Activated B cell treated with CpG ODN at 0.5 μM for 24 hours (primary cell): ENCODE results near the gene CACNG3. TPM values are rescaled to one million over a fixed set of nuclear protein-coding genes. Genes with fewer than 3 reads are reported as not detected.

Experiments
- ATAC-seq: fragments of 200-7000 bp; cut with Tn5 transposase; one replicate; pipeline ENCODE4 v1.10.0; 2021; ENCODE audit warnings: low read depth, mild to moderate bottlenecking, moderate library complexity
- CTCF ChIA-PET: fragments of 350-600 bp; sonication (Branson Sonifier 250); formaldehyde crosslinking; loops from one replicate; lab custom pipeline; 2021; ENCODE audit warnings: antibody characterized with exemption; lab: Charles Lee
- POLR2A ChIA-PET: fragments of 350-600 bp; sonication (Branson Sonifier 250); formaldehyde crosslinking; loops from one replicate; lab custom pipeline; 2021; ENCODE audit warnings: antibody characterized with exemption; lab: Charles Lee
- DNase-seq: peaks from one replicate; pipeline ENCODE4 v3.0.0; 2022
- H3K27ac Mint-ChIP-seq: one replicate; pipeline ENCODE4 v1.8.0; 2020; ENCODE audit warnings: mixed read lengths
- H3K27me3 Mint-ChIP-seq: one replicate; pipeline ENCODE4 v1.8.0; 2021; ENCODE audit warnings: mixed read lengths
- H3K36me3 Mint-ChIP-seq: one replicate; pipeline ENCODE4 v1.8.0; 2021; ENCODE audit warnings: low read depth, mixed read lengths
- H3K4me1 Mint-ChIP-seq: one replicate; pipeline ENCODE4 v1.8.0; 2021; ENCODE audit warnings: mixed read lengths
- H3K4me3 Mint-ChIP-seq: one replicate; pipeline ENCODE4 v1.8.0; 2020; ENCODE audit warnings: mild to moderate bottlenecking, mixed read lengths
- H3K9me3 Mint-ChIP-seq: one replicate; pipeline ENCODE4 v1.8.0; 2020; ENCODE audit warnings: mixed read lengths
- CTCF ChIP-seq: fragments of 200-600 bp; IDR thresholded peaks from one replicate; pipeline ENCODE4 v1.8.0; 2022; ENCODE audit warnings: antibody characterized with exemption, mild to moderate bottlenecking
- intact Hi-C: fragments of 100-400 bp; cut with micrococcal nuclease; formaldehyde crosslinking; loops from one replicate; pipeline ENCODE4 v1.15.1; 2024
- total RNA-seq: library from RNA; stranded (reverse); gene quantifications from 2 replicates; pipeline ENCODE4 v1.2.3, GENCODE V29; 2022

Gene CACNG3
- total RNA-seq, 1 donor from 2014 or later, result not detected

DNA sequence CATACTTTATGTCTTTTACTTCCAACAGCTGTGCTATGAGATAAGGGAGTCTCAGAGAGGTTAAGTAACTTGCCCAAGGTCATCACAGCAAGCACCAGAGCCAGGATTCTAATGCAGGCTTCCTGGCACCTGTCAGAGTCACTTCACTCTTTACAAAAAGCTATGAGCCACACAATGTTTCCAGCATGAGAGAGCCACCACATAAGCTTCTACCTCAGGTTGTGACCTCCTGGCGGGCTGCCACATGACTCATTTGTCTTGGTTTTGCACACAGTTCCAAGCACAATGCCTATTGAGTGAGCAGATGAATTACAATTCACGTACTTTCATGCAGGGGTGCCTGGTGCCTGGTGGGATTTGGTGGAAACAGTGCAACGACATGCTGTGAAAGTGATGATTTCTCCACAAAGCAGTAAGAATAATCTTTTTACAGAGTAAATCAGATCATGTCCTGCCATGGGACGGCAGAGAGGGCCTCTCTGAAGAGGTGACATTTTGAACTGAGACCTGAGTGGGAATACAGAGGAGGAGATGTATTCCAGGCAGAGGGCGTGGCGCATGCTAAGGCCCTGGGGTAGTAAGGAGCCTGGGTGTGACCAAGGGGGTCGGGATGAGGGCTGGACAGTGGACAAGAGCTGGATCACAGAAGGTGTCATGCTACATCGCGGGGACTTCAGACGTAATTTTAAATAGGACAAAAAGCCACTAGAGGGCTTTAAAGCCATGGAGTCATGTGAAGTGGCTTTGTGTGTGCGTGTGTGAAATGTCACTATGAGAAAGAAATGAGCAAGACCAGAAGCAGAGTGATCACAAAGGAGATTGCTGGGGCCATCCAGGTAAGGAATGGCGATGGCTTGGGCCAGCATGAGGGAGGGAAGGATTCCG is 53.4 kb downstream of the CACNG3 start:
- Mint-ChIP-seq H3K27me3 (peaks cover 26% of the 10 kb centered on the region), H3K9me3 (no peaks in the 10 kb centered on the region), H3K4me1 (no peaks in the 10 kb centered on the region), H3K27ac (no peak overlapping the region), H3K4me3 (no peak overlapping the region), H3K36me3 (no peaks in the 10 kb centered on the region)
- TF ChIP-seq CTCF, result no peak
- ChIA-PET CTCF (no interaction called here), POLR2A (no interaction called here)
- DNase-seq, result no peak
- intact Hi-C loops, result no loop called here
- no peak for ATAC-seq

GRCh38 chr16:24315343-24315742 is 59.2 kb downstream of the CACNG3 start:
- POLR2A ChIA-PET, result no interaction called here
- intact Hi-C loops, result no loop called here
- no peak for DNase-seq
- H3K27me3 Mint-ChIP-seq, result peaks cover 18% of the 10 kb centered on the region
- no peak for TF ChIP-seq CTCF
- H3K4me3 Mint-ChIP-seq, result no peak overlapping the region
- CTCF ChIA-PET, result no interaction called here
- H3K9me3 Mint-ChIP-seq, result no peaks in the 10 kb centered on the region
- no peak for ATAC-seq
- H3K4me1 Mint-ChIP-seq, result no peaks in the 10 kb centered on the region
- no peak overlapping the region for H3K27ac Mint-ChIP-seq
- H3K36me3 Mint-ChIP-seq, result no peaks in the 10 kb centered on the region

DNA sequence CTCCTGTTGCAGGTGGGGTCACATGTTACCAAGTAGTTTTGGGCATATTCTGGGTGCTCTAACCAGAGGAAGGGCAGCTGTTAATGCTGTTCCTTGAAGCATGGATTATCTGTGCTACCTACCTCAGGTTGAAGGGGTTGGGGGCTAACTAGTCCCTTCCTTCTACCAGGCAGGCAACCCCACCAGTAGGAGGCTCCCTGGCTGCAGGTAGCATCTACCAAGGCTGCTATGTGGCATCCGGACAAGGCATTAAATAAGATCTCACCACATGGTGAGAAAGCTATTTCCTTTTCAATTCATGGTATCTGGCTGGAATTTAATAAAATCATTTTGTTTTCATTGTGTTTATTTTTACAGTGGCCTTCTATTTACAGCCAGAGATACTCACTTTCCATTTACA is 62.5 kb downstream of the CACNG3 start:
- no peaks in the 10 kb centered on the region for H3K9me3 Mint-ChIP-seq
- CTCF ChIA-PET, result no interaction called here
- no peak overlapping the region for H3K4me3 Mint-ChIP-seq
- intact Hi-C loops, result no loop called here
- H3K27ac Mint-ChIP-seq, result no peak overlapping the region
- no peak for TF ChIP-seq CTCF
- DNase-seq (no peak), ATAC-seq (no peak)
- H3K36me3 Mint-ChIP-seq, result no peaks in the 10 kb centered on the region
- no peaks in the 10 kb centered on the region for H3K4me1 Mint-ChIP-seq
- POLR2A ChIA-PET, result no interaction called here
- H3K27me3 Mint-ChIP-seq, result peaks cover 25% of the 10 kb centered on the region

DNA sequence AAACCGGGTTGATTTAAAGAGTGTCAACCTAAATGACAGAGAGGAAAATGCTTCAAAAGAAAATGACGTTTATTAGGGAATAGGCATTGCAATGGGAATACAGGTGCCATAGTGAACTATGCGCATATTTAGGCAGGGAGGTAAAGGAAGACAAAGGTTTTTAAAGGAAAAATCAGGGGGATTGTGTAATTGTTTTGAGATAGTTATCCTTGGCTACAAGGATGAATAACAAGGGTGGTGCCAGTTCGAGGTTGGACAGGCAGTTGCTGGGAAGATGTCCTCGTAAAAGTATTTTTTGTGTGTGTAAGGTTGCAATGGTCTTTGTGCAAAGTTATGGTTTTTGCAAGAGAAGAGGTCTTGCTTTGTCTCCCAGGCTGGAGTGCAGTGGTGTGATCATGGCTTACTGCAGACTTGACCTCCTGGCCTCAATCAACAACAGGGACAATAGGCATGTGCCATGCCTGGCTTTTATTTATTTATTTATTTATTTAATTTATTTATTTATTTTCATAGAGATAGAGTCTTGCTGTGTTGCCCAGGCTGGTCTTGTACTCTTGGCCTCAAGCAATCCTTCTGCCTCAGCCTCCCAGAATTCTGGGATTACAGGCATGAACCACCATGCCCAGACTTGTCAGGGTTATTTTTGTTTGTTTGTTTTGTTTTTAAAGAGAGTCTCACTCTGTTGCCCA is 63.1 kb downstream of the CACNG3 start:
- CTCF ChIA-PET, result no interaction called here
- peaks cover 26% of the 10 kb centered on the region for H3K27me3 Mint-ChIP-seq

More for the DNA sequence above, 63.1 kb downstream of the CACNG3 start:
- H3K27ac Mint-ChIP-seq, result no peak overlapping the region
- no peak overlapping the region for H3K4me3 Mint-ChIP-seq
- POLR2A ChIA-PET, result no interaction called here
- H3K4me1 Mint-ChIP-seq, result no peaks in the 10 kb centered on the region
- no peaks in the 10 kb centered on the region for H3K9me3 Mint-ChIP-seq
- no peak for TF ChIP-seq CTCF
- ATAC-seq (no peak), DNase-seq (no peak)
- intact Hi-C loops, result no loop called here
- H3K36me3 Mint-ChIP-seq, result no peaks in the 10 kb centered on the region
